Hepatocyte (in vitro differentiated cells): ENCODE measurements around the gene TRIM34.

ENCODE experiments used
- CTCF ChIP-seq: fragments of 200-600 bp; sonication (generic); IDR thresholded peaks from 2 replicates; pipeline ENCODE4 v1.5.1; 2016; ENCODE audit warnings: antibody characterized with exemption, mild to moderate bottlenecking; ENCODE audit not compliant: poor library complexity
- EZH2 ChIP-seq: fragments of 200-600 bp; sonication (generic); IDR thresholded peaks from 2 replicates; pipeline ENCODE4 v1.6.1; 2016; ENCODE audit warnings: antibody characterized with exemption, mild to moderate bottlenecking, borderline replicate concordance

- no peak for TF ChIP-seq EZH2
- TF ChIP-seq CTCF = no peak
Observed at GRCh38 chr11:5665051-5665570, 40.3 kb downstream of the TRIM34 start.
